ENCODE measurements around the gene MYOC. TPM values are rescaled to one million over a fixed set of nuclear protein-coding genes. Genes with fewer than 3 reads are reported as not detected.

MYOC gene
- total RNA-seq, 4 donors from 2014 or later, result 87.6 to 179 (median 125) TPM

- H3K36me3 ChIP-seq, result peaks cover 0 to 10% (median 4%) of the 10 kb centered on the region in 4 donors
- intact Hi-C loops (cut with DNase I), result no loop called here
- H3K4me3 ChIP-seq, result no peak overlapping the region
- no peaks in the 10 kb centered on the region for H3K27me3 ChIP-seq
- no peaks in the 10 kb centered on the region for H3K9me3 ChIP-seq
- no peak for DNase-seq (ENCODE audit: extremely low spot score)
- TF ChIP-seq EP300 (IDR thresholded peaks at IDR 0.05), result no peak
- TF ChIP-seq POLR2A (IDR thresholded peaks at IDR 0.05; ENCODE audit: low read depth), result no peak
- TF ChIP-seq, protein P1, sequence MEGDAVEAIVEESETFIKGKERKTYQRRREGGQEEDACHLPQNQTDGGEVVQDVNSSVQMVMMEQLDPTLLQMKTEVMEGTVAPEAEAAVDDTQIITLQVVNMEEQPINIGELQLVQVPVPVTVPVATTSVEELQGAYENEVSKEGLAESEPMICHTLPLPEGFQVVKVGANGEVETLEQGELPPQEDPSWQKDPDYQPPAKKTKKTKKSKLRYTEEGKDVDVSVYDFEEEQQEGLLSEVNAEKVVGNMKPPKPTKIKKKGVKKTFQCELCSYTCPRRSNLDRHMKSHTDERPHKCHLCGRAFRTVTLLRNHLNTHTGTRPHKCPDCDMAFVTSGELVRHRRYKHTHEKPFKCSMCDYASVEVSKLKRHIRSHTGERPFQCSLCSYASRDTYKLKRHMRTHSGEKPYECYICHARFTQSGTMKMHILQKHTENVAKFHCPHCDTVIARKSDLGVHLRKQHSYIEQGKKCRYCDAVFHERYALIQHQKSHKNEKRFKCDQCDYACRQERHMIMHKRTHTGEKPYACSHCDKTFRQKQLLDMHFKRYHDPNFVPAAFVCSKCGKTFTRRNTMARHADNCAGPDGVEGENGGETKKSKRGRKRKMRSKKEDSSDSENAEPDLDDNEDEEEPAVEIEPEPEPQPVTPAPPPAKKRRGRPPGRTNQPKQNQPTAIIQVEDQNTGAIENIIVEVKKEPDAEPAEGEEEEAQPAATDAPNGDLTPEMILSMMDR (IDR thresholded peaks at IDR 0.05), result no peak
- TF ChIP-seq POLR2AphosphoS5 (IDR thresholded peaks at IDR 0.05), result no peak
- H3K4me1 ChIP-seq, result peaks cover 13 to 25% (median 18%) of the 10 kb centered on the region in 4 donors
- H3K27ac ChIP-seq (replicated peaks in 1 of 4), result no peak overlapping the region
- WGBS, result 58% methylated on average over 9 of the region's 10 CpGs
Measured at GRCh38 chr1:171641076-171641864, 11.2 kb downstream of the MYOC start.

DNA sequence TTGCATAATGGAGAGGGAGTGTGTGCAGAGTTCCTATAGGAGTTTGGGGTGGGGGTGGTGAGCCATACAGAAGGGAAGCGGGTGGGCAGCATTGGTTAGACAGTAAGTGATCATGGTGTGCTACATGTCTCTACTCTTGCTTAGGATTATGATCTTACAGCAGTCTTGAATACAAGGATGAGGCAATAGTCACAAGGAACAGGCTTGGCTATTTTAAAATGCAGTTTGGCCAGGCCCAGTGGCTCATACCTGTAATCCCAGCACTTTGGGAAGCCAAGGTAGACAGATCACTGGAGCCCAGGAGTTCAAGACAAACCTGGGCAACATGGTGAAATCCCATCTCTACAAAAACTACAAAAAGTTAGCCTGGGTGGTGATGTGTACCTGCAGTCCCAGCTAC lies 12.3 kb downstream of the MYOC start:
- H3K36me3 ChIP-seq, result peaks cover 0 to 21% (median 12%) of the 10 kb centered on the region in 4 donors
- intact Hi-C loops (cut with DNase I), result no loop called here
- no peak overlapping the region for H3K4me3 ChIP-seq
- DNase-seq (ENCODE audit: extremely low spot score), result no peak
- no peaks in the 10 kb centered on the region for H3K27me3 ChIP-seq
- 95% methylated on average over 1 of the region's 1 CpG for WGBS
- TF ChIP-seq POLR2A (IDR thresholded peaks at IDR 0.05; ENCODE audit: low read depth) (no peak), POLR2AphosphoS5 (IDR thresholded peaks at IDR 0.05) (no peak), EP300 (IDR thresholded peaks at IDR 0.05) (no peak)
- TF ChIP-seq, protein P1 (IDR thresholded peaks at IDR 0.05), result no peak
- no peak overlapping the region for H3K27ac ChIP-seq (replicated peaks in 1 of 4)
- H3K9me3 ChIP-seq, result no peaks in the 10 kb centered on the region
- H3K4me1 ChIP-seq, result peaks cover 3 to 15% (median 8%) of the 10 kb centered on the region in 4 donors

GRCh38 chr1:171637928-171638576 lies 14.4 kb downstream of the MYOC start:
- no peaks in the 10 kb centered on the region for H3K27me3 ChIP-seq
- H3K4me3 ChIP-seq, result no peak overlapping the region
- intact Hi-C loops (cut with DNase I), result no loop called here
- no peak for DNase-seq (ENCODE audit: extremely low spot score)
- 72% methylated on average over 4 of the region's 4 CpGs for WGBS
- no peak overlapping the region for H3K27ac ChIP-seq (replicated peaks in 1 of 4)
- H3K4me1 ChIP-seq, result peaks cover 0 to 7% (median 0%) of the 10 kb centered on the region in 4 donors
- H3K9me3 ChIP-seq, result no peaks in the 10 kb centered on the region
- TF ChIP-seq EP300 (IDR thresholded peaks at IDR 0.05), result no peak
- TF ChIP-seq POLR2AphosphoS5 (IDR thresholded peaks at IDR 0.05), result no peak
- TF ChIP-seq, protein P1 (IDR thresholded peaks at IDR 0.05), result no peak
- TF ChIP-seq POLR2A (IDR thresholded peaks at IDR 0.05; ENCODE audit: low read depth), result no peak
- H3K36me3 ChIP-seq, result peaks cover 0 to 22% (median 12%) of the 10 kb centered on the region in 4 donors

DNA sequence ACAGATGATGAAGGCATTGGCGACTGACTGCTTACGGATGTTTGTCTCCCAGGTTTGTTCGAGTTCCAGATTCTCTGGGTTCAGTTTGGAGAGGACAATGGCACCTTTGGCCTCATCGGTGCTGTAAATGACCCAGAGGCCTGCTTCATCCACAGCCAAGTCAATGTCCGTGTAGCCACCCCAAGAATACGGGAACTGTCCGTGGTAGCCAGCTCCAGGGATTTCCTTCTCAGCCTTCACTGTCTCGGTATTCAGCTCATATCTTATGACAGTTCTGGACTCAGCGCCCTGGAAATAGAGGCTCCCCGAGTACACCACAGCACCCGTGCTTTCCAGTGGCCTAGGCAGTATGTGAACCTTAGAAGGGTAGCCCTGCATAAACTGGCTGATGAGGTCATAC lies 16.3 kb downstream of the MYOC start:
- H3K9me3 ChIP-seq, result no peaks in the 10 kb centered on the region
- H3K36me3 ChIP-seq, result peaks cover 0 to 22% (median 12%) of the 10 kb centered on the region in 4 donors
- no peaks in the 10 kb centered on the region for H3K27me3 ChIP-seq
- no peak overlapping the region for H3K4me3 ChIP-seq
- no peak overlapping the region for H3K27ac ChIP-seq (replicated peaks in 1 of 4)
- no peak for TF ChIP-seq EP300 (IDR thresholded peaks at IDR 0.05)
- TF ChIP-seq POLR2A (IDR thresholded peaks at IDR 0.05; ENCODE audit: low read depth), result no peak
- TF ChIP-seq, protein P1 (IDR thresholded peaks at IDR 0.05), result no peak
- no peak for TF ChIP-seq POLR2AphosphoS5 (IDR thresholded peaks at IDR 0.05)
- intact Hi-C loops (cut with DNase I), result no loop called here
- DNase-seq (ENCODE audit: extremely low spot score), result no peak
- WGBS, result 72% methylated on average over 4 of the region's 11 CpGs
- H3K4me1 ChIP-seq, result no peaks in the 10 kb centered on the region

All from esophagus muscularis mucosa (tissue), 4 donors.